Ascending aorta (tissue), 2 donors: ENCODE data around the gene JAM2. TPM values are rescaled to one million over a fixed set of nuclear protein-coding genes. Genes with fewer than 3 reads are reported as not detected.
A peak's percentile ranks its signal among the peaks of the same experiment; 100 is the strongest.

Experiments used
- DNase-seq, 2 donors: peaks; one replicate each; pipeline ENCODE4 v3.0.0-alpha.2; 2019; ENCODE audit warnings: low spot score in 2 of 2
- H3K27ac ChIP-seq, 2 donors: fragments of 200-600 bp; sonication (generic); one replicate each; pipeline ENCODE4 v1.5.1; 2016 to 2017; ENCODE audit warnings: mild to moderate bottlenecking in 1 of 2
- H3K27me3 ChIP-seq: fragments of 200-600 bp; sonication (generic); one replicate; pipeline ENCODE4 v1.5.1; 2017
- H3K36me3 ChIP-seq, 2 donors: fragments of 200-600 bp; sonication (generic); one replicate each; pipeline ENCODE4 v1.5.1; 2016
- H3K4me1 ChIP-seq, 2 donors: fragments of 200-600 bp; sonication (generic); one replicate each; pipeline ENCODE4 v1.5.1; 2016 to 2017; ENCODE audit warnings: mild to moderate bottlenecking in 1 of 2
- H3K4me3 ChIP-seq, 2 donors: fragments of 200-600 bp; sonication (generic); one replicate each; pipeline ENCODE4 v1.5.1; 2016 to 2017; ENCODE audit warnings: mild to moderate bottlenecking in 1 of 2
- H3K9me3 ChIP-seq, 2 donors: fragments of 200-600 bp; sonication (generic); one replicate each; pipeline ENCODE4 v1.5.1; 2016
- CTCF ChIP-seq, 3 experiments: fragments of 200-600 bp in 2 of 3; fragments of 450-650 bp in 1 of 3; sonication (generic) in 2 of 3; IDR thresholded peaks; one replicate each; pipeline ENCODE4 v1.5.1; 2016 to 2019; ENCODE audit warnings: antibody characterized with exemption in 3 of 3, mild to moderate bottlenecking in 1 of 3, moderate library complexity in 1 of 3
- intact Hi-C: fragments of 100-400 bp; cut with DNase I; formaldehyde crosslinking; loops from one replicate; pipeline ENCODE4 v1.15.1; 2023
- total RNA-seq: library from RNA; depleted of rRNA; stranded (reverse); fragments of >200 nt; gene quantifications from one replicate; pipeline ENCODE4 v1.1.0, GENCODE V29; 2016

Gene JAM2
- total RNA-seq, 1 donor from 2014 or later = 54.1 TPM

- intact Hi-C loops = loop anchor here (10.0 kb wide), 2 partner anchors 127 to 1113 kb away; partner anchors contain the start of genes ADAMTS1 and MRPL39
- Histone ChIP-seq H3K4me3 (no peak overlapping the region), H3K9me3 (no peaks in the 10 kb centered on the region), H3K27ac (no peak overlapping the region), H3K4me1 (peaks cover 0 to 20% of the 10 kb centered on the region in 2 donors), H3K27me3 (no peaks in the 10 kb centered on the region), H3K36me3 (peaks cover 24 to 27% of the 10 kb centered on the region in 2 donors)
- DNase-seq = no peak
- TF ChIP-seq CTCF (IDR thresholded peaks at IDR 0.05) = no peak
Measured at GRCh38 chr21:25732091-25732760, 93.2 kb downstream of the JAM2 start.

- Histone ChIP-seq H3K4me1 (peaks cover 0 to 24% of the 10 kb centered on the region in 2 donors), H3K4me3 (peak overlapping the region; percentile 82 to 85), H3K9me3 (no peaks in the 10 kb centered on the region), H3K27me3 (no peaks in the 10 kb centered on the region), H3K27ac (peak overlapping the region; percentile 98 to 99), H3K36me3 (peaks cover 5 to 10% of the 10 kb centered on the region in 2 donors)
- no peak for TF ChIP-seq CTCF (IDR thresholded peaks at IDR 0.05)
- intact Hi-C loops = loop anchor here (2.0 to 10.0 kb wide), 3 partner anchors 129 to 1111 kb away; partner anchors contain the start of genes ADAMTS1 and MRPL39
- DNase-seq = no peak
Measured at GRCh38 chr21:25733859-25734653, 95.0 kb downstream of the JAM2 start.

- no peak for TF ChIP-seq CTCF (IDR thresholded peaks at IDR 0.05)
- H3K9me3 ChIP-seq = no peaks in the 10 kb centered on the region
- H3K4me3 ChIP-seq = peak overlapping the region; percentile 82 to 85
- peak overlapping the region; percentile 98 to 99 for H3K27ac ChIP-seq
- peaks cover under 1 to 5% of the 10 kb centered on the region in 2 donors for H3K36me3 ChIP-seq
- DNase-seq = no peak
- intact Hi-C loops = loop anchor here (2.0 to 10.0 kb wide), 3 partner anchors 130 to 1110 kb away; partner anchors contain the start of genes ADAMTS1 and MRPL39
- peaks cover 0 to 24% of the 10 kb centered on the region in 2 donors for H3K4me1 ChIP-seq
- H3K27me3 ChIP-seq = no peaks in the 10 kb centered on the region
Measured at GRCh38 chr21:25734654-25734903, 95.5 kb downstream of the JAM2 start.

- peak in 1 of 3 experiments; percentile 12 for TF ChIP-seq CTCF (IDR thresholded peaks at IDR 0.05)
- Histone ChIP-seq H3K9me3 (no peaks in the 10 kb centered on the region), H3K27me3 (no peaks in the 10 kb centered on the region), H3K27ac (peak within 1 kb of the TSS; percentile 98 to 99), H3K4me1 (peaks cover 0 to 24% of the 10 kb centered on the region in 2 donors), H3K36me3 (no peaks in the 10 kb centered on the region), H3K4me3 (peak within 1 kb of the TSS; percentile 82 to 85)
- intact Hi-C loops = loop anchor here (2.0 to 10.0 kb wide), 4 partner anchors 130 to 1110 kb away; partner anchors contain the start of genes ADAMTS1, APP and MRPL39
- DNase-seq = peak; percentile 92 to 99
Measured at GRCh38 chr21:25734904-25735645, 96.0 kb downstream of the JAM2 start, which contains the start of the genes ATP5PF and GABPA. Gene ATP5PF (minus strand): TSS chr21:25734904. CDS start chr21:25729794, 5,110 bp downstream. Gene GABPA (plus strand): TSS chr21:25734972. CDS start chr21:25741599, 6,627 bp downstream.
